ENCODE data around the gene OR10S1. TPM values are rescaled to one million over a fixed set of nuclear protein-coding genes. Genes with fewer than 3 reads are reported as not detected.
"Not testable (repeated sequence)": the region's sequence is repeated elsewhere in the genome, so short reads cannot be mapped to it uniquely, and the experiment has no call there.

Gene OR10S1, protein sequence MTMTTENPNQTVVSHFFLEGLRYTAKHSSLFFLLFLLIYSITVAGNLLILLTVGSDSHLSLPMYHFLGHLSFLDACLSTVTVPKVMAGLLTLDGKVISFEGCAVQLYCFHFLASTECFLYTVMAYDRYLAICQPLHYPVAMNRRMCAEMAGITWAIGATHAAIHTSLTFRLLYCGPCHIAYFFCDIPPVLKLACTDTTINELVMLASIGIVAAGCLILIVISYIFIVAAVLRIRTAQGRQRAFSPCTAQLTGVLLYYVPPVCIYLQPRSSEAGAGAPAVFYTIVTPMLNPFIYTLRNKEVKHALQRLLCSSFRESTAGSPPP
- 2.2 TPM for total RNA-seq (ENCODE audit: insufficient read depth, low replicate concordance)

DNA sequence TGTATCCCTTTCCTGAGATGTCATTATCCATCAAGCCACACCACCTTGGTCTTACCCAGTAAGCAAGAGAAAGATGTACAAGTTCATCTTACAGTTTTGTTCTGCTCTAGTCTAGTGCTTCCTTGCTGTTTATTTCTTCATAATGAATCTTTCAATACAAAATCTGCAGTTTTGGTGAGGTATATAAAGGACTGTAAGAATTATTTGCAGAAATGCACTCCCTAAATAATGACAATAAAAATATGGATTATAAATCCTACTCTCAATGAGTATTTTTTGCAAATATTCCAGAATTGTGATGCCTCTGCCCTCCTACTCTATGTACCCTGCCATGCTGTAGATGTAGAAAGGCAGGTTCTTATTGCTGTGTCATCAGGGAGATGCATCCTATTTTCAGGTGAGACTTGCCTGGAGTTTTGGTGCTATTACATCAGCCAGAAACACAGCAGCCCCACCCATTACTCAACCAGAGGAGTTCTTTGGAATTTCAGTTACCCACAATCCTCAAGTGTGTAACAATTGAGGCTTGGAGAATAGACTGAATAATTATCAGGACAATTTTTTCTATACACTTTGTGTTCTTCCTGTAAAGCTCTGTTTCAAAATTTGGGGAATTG lies at the start of gene OR10S1:
Gene OR10S1 (minus strand): TSS at position 51 of the 617 bp plus-strand sequence. CDS start 117 bp downstream, outside the sequence.
- DNase-seq (ENCODE audit: low spot score) = no peak

GRCh38 chr11:124026498-124026897 lies 48.9 kb upstream of the OR10S1 start, which contains the start of gene OR10G8:
TSS of gene OR10G8 (plus strand) at chr11:124026798. CDS start at chr11:124029623, 2,825 bp downstream.
- DNase-seq (ENCODE audit: low spot score) = no peak

DNA sequence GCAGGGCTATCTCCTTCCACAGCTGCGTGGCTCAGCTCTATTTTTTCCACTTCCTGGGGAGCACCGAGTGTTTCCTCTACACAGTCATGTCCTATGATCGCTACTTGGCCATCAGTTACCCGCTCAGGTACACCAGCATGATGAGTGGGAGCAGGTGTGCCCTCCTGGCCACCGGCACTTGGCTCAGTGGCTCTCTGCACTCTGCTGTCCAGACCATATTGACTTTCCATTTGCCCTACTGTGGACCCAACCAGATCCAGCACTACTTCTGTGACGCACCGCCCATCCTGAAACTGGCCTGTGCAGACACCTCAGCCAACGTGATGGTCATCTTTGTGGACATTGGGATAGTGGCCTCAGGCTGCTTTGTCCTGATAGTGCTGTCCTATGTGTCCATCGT lies 38.3 kb upstream of the OR10S1 start:
- not testable (repeated sequence) for DNase-seq (ENCODE audit: low spot score)

- DNase-seq (ENCODE audit: low spot score) = no peak
Measured at GRCh38 chr11:124012697-124013096, 35.1 kb upstream of the OR10S1 start, which contains the start of gene OR10G4. TSS of gene OR10G4 (plus strand) at chr11:124012997. CDS start at chr11:124015575, 2,578 bp downstream.

- DNase-seq (ENCODE audit: low spot score) = no peak
Measured at GRCh38 chr11:123995119-123995518, 17.5 kb upstream of the OR10S1 start, which contains the start of gene OR10G6. TSS of gene OR10G6 (minus strand) at chr11:123995161. CDS start at chr11:123995161, 0 bp downstream.

- DNase-seq (ENCODE audit: low spot score) = no peak
Measured at GRCh38 chr11:123979311-123979710, 1.7 kb upstream of the OR10S1 start.

GRCh38 chr11:123976770-123977560 lies 616 bp downstream of the OR10S1 start:
- no peak for DNase-seq (ENCODE audit: low spot score)

GRCh38 chr11:123973816-123974215 lies 3.8 kb downstream of the OR10S1 start:
- no peak for DNase-seq (ENCODE audit: low spot score)

- DNase-seq (ENCODE audit: low spot score) = no peak
Measured at GRCh38 chr11:123956752-123957151, 20.8 kb downstream of the OR10S1 start.

DNA sequence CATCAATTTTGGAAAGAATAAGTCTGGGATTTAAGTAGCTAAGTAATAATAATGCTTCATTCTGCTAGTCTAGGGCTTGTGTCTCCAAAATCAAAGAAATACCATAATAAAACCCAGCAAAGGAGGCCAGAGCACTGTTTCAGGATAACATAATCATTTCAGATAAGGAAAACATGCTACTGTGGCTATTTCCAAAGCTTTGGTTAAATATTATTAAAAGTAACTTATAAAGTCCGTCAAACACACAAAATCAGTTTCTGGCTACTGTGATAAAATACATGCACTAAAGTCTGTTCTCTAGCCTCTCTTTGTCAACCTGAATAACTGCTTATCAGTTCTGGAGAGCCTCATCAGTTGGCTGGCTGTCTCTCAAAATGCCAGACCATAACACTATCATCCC lies 32.4 kb downstream of the OR10S1 start:
- DNase-seq (ENCODE audit: low spot score) = peak; percentile 54

DNA sequence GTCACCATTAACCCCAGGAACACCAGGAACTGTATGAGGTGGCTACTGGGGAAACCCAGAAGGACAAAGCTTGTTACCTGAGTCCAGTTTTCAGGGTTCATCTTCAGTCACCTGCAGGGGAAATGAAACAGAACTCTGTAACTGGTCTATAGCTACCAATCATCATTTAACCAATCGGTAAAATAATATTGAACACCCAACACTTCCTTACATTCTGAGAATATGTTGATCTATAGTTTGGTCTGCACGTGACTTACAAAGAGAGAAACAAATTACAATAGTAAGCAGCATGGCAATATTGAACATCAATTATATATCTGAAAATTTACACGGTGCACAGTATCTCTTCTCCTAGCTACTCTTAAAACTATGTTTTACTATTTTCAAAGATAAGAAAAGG lies 33.8 kb downstream of the OR10S1 start, which contains the start of gene OR6T1:
Gene OR6T1 (minus strand): TSS at position 101 of the 400 bp plus-strand sequence. CDS start 0 bp downstream, at position 101.
- DNase-seq (ENCODE audit: low spot score) = no peak

- no peak for DNase-seq (ENCODE audit: low spot score)
Measured at GRCh38 chr11:123942413-123942812, 35.2 kb downstream of the OR10S1 start.

GRCh38 chr11:123939317-123939716 lies 38.3 kb downstream of the OR10S1 start, which contains the start of gene OR4D5:
TSS of gene OR4D5 (plus strand) at chr11:123939617. CDS start at chr11:123939617, 0 bp downstream.
- no peak for DNase-seq (ENCODE audit: low spot score)

Other genes starting within 250 kb of the OR10S1 start
- 9.1 TPM for gene ZNF202, start 236.1 kb downstream of the OR10S1 start, total RNA-seq (ENCODE audit: insufficient read depth, low replicate concordance)
- gene OR6X1, start 223.3 kb downstream of the OR10S1 start, total RNA-seq (ENCODE audit: insufficient read depth, low replicate concordance) = 1.7 TPM
- gene OR6M1, start 171.4 kb downstream of the OR10S1 start, total RNA-seq (ENCODE audit: insufficient read depth, low replicate concordance) = not detected
- 1.7 TPM for gene TMEM225, start 92.1 kb downstream of the OR10S1 start, total RNA-seq (ENCODE audit: insufficient read depth, low replicate concordance)
- 2.4 TPM for gene OR8D4, start 75.6 kb downstream of the OR10S1 start, total RNA-seq (ENCODE audit: insufficient read depth, low replicate concordance)
- 7.2 TPM for gene OR4D5, start 38.2 kb downstream of the OR10S1 start, total RNA-seq (ENCODE audit: insufficient read depth, low replicate concordance)
- 1.2 TPM for gene OR6T1, start 33.9 kb downstream of the OR10S1 start, total RNA-seq (ENCODE audit: insufficient read depth, low replicate concordance)
- 1.9 TPM for gene OR10G6, start 17.4 kb upstream of the OR10S1 start, total RNA-seq (ENCODE audit: insufficient read depth, low replicate concordance)
- 2.4 TPM for gene OR10G4, start 35.2 kb upstream of the OR10S1 start, total RNA-seq (ENCODE audit: insufficient read depth, low replicate concordance)
- 5.3 TPM for gene OR10G9, start 45.2 kb upstream of the OR10S1 start, total RNA-seq (ENCODE audit: insufficient read depth, low replicate concordance)
- gene OR10G8, start 49.0 kb upstream of the OR10S1 start, total RNA-seq (ENCODE audit: insufficient read depth, low replicate concordance) = not detected
- gene OR10G7, start 63.5 kb upstream of the OR10S1 start, total RNA-seq (ENCODE audit: insufficient read depth, low replicate concordance) = 4.1 TPM
- 19.7 TPM for gene VWA5A, start 137.7 kb upstream of the OR10S1 start, total RNA-seq (ENCODE audit: insufficient read depth, low replicate concordance)
- gene OR10D3, start 205.6 kb upstream of the OR10S1 start, total RNA-seq (ENCODE audit: insufficient read depth, low replicate concordance) = 0.24 TPM

All from umbilical cord (tissue), 2 donors.